HG03108 (cell line): ENCODE data around the gene ITLN1.
"Not testable (repeated sequence)": the region's sequence is repeated elsewhere in the genome, so short reads cannot be mapped to it uniquely, and the experiment has no call there.

Source experiments
- ATAC-seq: cut with Tn5 transposase; IDR thresholded peaks from one replicate; pipeline ENCODE4 v1.9.1; 2021; ENCODE audit warnings: moderate library complexity; ENCODE audit not compliant: unreplicated experiment

Gene ITLN1

GRCh38 chr1:160885042-160885441, at the start of gene ITLN1:
Gene ITLN1 (minus strand): TSS chr1:160885180. CDS start chr1:160884877, 303 bp downstream.
- ATAC-seq = no peak

- not testable (repeated sequence) for ATAC-seq
Measured at GRCh38 chr1:160933305-160933704, 48.3 kb upstream of the ITLN1 start.

DNA sequence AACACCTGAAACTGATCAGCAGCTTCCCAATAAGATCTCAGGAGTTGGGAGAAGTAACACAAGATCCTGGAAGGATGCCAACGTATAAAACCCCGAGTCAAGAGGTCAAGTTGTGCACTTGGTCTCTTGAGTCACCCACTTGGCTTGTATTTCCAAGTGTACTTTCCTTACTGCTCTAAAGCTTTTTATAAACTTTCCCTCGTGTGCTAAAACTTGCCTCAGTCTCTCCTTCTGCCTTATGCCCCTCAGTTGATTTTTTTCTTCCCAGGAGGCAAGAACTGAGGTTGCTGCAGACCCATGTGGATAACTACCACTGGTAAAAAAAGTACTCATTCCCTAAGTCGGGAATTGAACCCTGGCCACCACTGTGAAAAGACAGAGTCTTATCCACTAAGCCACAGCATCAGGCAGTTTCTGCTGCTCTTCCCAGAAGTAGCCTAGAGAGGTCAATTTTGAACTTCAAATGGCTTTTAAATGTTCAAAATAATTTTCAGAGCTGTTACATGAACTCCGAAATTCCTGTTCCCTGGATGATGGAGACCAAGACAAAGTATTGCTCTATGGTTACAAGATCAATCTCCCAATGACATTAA, 40.8 kb upstream of the ITLN1 start:
- no peak for ATAC-seq

GRCh38 chr1:160924791-160925651, 40.0 kb upstream of the ITLN1 start:
- ATAC-seq = no peak

DNA sequence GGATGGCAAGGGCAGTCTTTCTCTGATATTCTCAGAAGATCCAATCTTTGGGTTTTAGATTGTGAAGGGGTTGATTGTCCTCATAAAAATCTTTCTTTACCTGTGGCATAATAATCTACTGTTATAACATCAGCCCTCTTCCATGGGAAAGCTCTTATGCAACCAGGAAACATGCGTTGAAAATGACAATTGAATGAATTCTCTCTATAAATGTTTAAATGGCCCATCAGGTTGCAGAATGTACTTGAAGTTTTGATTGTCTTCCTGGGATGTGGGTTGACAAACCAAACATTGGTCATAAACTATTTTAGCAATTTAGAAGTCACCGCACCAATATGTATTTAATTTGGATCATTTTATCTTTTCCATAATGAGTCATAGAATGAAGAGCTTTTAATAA, 31.7 kb upstream of the ITLN1 start:
- no peak for ATAC-seq

- ATAC-seq = not testable (repeated sequence)
Measured at GRCh38 chr1:160913229-160913628, 28.2 kb upstream of the ITLN1 start.

DNA sequence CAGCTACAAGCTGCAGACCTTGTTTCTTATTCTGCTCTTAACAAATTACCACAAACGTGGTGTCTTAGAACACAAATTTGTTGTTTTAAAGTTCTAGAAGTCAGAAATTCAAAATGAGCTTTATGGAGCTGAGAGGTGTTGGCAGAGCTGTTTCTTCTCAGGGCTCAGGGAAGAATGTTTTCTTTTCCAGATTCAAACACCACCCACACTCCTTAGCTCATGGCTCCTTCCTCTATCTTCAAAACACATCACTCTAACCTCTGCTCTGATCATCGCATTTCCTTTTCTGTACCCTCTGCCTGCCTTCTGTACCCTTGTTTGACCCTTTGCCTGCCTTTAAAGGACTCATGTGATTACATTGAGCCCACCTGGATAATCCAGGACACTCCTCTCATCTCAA, 26.9 kb upstream of the ITLN1 start:
- ATAC-seq = no peak

- ATAC-seq = no peak
Measured at GRCh38 chr1:160911441-160911840, 26.5 kb upstream of the ITLN1 start.

DNA sequence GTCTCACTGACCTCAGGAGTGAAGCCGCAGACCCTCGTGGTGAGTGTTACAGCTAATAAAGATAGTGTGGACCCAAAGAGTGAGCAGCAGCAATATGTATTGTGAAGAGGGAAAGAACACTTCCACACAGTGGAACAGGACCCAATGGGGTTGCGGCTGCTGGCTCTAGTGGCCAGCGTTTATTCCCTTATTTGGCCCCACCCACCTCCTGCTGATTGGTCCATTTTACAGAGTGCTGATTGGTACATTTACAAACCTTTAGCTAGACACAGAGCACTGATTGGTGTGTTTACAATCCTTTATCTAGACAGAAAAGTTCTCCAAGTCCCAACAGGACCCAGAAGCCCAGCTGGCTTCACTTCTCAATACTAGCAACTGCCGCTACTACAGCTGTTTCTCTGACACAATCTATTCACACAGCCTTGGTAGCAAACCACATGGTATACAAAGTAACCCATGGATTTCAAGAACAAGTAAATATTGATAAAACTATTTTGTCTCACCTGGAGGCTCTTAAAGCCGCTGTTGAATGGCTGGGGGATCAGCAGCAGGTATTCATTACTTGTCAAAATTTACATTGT, 25.3 kb upstream of the ITLN1 start:
- no peak for ATAC-seq

GRCh38 chr1:160907976-160908375, 23.0 kb upstream of the ITLN1 start:
- no peak for ATAC-seq

- ATAC-seq = no peak
Measured at GRCh38 chr1:160905617-160905989, 20.6 kb upstream of the ITLN1 start.

DNA sequence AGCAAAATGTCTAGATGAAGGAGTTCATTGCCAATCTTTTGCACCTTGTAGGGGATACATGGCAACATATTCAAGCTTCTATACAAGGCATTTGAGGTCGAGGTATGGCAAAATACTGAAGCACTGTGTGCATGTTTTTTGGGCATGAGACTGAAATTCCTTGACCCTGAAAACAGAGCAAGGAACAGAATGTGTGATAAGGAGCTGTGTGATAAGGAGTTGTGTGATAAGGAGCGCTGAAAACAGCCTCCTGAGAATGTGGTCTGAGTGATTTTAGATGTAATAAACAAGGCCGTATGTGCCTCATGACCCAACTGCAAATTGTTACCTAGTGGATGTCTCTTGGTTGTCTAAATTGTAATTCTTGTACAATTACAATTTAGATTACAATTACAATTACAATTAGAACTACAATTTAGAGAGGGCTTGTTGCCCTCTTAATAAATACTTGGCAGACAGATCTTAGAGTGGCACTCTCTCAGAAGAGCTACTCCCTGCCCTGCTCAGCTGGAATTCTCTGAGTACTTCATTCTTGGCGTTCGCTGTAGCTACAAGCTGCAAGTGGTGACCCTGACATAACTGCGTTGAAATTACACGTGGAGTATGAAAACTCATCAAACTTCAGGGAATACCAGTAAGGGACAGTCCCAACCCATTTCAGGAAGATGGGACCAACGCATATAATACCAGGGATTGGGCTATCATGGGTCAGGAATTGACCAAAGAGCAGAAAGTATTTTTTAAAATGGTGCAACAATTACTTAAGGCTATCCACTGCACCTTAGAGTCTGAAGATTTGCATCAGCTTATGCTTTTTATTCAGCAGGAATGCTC, 20.0 kb upstream of the ITLN1 start:
- ATAC-seq = no peak

DNA sequence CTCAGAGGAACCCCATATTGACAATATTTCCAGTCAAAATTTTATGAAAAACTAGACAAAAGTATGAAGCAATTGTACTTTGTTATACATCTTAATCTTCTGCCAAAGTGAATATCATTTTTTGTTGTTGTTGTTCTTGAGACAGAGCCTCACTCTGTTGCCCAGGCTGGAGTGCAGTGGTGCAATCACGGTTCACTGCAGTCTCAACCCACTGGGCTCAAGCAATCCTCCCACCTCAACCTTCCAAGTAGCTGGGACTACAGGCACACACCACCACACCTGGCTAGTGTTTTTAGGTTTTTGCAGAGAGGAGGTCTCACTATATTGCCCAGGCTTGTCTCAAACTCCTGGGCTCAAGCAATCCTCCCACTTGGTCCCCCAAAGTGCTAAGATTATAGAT, 17.3 kb upstream of the ITLN1 start:
- ATAC-seq = not testable (repeated sequence)

- no peak for ATAC-seq
Measured at GRCh38 chr1:160901768-160902167, 16.8 kb upstream of the ITLN1 start.

- not testable (repeated sequence) for ATAC-seq
Measured at GRCh38 chr1:160900683-160901082, 15.7 kb upstream of the ITLN1 start.

- ATAC-seq = not testable (repeated sequence)
Measured at GRCh38 chr1:160894368-160895135, 9.6 kb upstream of the ITLN1 start.

- no peak for ATAC-seq
Measured at GRCh38 chr1:160891474-160891873, 6.5 kb upstream of the ITLN1 start.

DNA sequence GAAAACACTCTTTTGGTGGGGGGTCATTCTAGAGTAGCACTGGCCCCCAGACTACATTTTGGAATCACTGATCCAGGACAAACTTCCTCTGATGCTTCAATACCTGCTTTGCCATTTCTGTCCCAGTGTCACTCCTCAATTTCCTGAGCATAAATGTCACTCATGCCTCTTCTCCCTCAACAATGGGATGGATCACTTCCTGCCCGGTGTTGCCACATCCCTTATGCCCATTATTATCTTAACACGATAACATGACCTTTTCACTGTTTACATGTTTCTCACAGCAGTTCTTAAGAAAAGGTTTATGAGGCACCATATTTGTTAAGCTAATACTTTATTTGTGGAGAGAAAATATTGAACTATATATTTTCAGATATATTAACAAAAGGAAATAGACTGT, 3.9 kb upstream of the ITLN1 start:
- ATAC-seq = no peak

- no peak for ATAC-seq
Measured at GRCh38 chr1:160887071-160887470, 2.1 kb upstream of the ITLN1 start.

DNA sequence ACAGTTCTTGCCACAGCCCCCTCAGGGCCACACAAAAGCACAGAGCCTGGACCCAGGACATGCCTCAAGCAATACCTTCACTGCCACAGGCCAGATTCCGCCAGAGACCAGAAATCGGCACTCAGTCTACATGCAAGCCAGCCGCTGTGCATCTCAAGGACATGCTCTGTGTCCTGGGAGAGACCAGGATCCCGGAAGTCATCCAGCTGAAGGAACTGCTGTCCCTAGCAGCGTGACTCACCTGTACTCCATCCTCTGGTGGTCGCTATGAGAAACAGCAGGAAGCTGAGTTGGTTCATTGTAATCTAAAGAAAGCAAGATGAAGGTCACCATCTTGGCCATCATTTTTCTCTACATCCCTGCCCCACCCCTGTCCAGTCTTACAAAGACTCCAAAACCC, 401 bp downstream of the ITLN1 start:
- no peak for ATAC-seq
